Measurements from ENCODE around the gene GRM8.
"Not testable (repeated sequence)": the region's sequence is repeated elsewhere in the genome, so short reads cannot be mapped to it uniquely, and the experiment has no call there.

Gene GRM8

GRCh38 chr7:126887560-126887959 is 365.2 kb downstream of the GRM8 start:
- peak; percentile 61; the same call in 1 of the 2 replicates for TF ChIP-seq ISL1 (CRISPR knock-in tag; IDR thresholded peaks at IDR 0.05)
- ATAC-seq: not testable (repeated sequence)

DNA sequence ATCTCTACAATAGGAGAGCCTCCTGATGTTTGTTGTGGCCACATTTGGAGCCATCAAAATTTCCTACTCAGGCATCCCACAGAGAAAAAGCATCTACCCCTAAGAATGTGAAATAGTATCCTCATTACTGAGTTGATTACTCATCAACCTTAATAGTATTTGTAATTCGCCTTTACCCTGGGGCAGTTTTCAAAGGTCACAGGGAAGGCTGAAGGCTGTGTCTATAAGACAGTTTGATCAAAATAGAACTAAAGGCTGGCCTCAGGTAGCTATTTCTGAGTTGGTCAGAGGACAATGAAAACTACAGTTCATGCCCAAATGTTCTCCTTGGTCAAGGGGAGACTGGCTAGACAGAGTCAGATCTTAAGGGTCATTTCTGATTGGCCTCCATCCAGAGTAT is 370.0 kb downstream of the GRM8 start:
- ATAC-seq: not testable (repeated sequence)
- TF ChIP-seq ISL1 (CRISPR knock-in tag; IDR thresholded peaks at IDR 0.05): 0 out of 2 replicates have a peak, but pooled peaks have one; percentile 16

DNA sequence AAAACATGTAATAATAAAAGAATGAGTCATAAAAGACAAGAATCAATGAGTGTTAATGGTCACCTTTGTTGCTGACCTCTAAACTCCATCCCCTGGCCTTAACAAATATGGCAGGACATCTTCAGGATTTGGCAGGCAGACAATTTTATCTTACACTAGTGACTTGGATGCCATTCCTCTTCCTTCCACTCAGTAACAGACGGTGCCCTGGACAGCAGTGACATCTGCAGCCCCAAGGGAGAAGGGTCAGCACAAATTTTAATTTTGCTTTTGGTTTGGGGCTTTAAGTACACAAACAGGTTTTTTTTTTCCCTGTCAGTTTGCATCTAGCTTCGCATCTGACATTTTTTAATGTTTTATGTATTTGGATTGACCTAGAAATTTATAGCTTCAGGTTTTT is 370.8 kb downstream of the GRM8 start:
- not testable (repeated sequence) for ATAC-seq

DNA sequence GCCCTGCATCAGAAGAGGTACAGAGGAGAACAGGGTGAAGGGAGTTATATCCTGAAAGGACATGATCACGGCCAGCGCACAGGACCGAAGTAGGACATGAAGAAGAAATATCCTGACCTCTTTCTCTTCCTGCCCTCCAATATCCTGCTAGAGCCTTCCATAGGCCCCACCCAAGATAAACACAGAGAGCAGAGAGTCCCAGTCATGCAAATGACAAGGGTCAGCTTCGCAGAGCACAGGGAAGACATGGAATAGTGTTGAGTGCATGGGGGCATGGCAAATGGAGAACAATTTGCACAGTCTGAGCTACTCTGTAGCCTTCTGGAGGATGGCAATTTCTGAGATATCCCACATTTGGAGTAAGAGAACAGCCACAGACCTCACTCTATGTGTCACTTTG is 371.4 kb downstream of the GRM8 start:
- no peak for ATAC-seq
- TF ChIP-seq ZNF70 (CRISPR knock-in tag; IDR thresholded peaks at IDR 0.05) (no peak), POU6F1 (CRISPR knock-in tag; IDR thresholded peaks at IDR 0.05; ENCODE audit: borderline replicate concordance, low read depth) (no peak), ZC3H10 (CRISPR knock-in tag; IDR thresholded peaks at IDR 0.05) (no peak), PPARA (CRISPR knock-in tag; IDR thresholded peaks at IDR 0.05; ENCODE audit: borderline replicate concordance) (no peak), TCF4 (CRISPR knock-in tag; IDR thresholded peaks at IDR 0.05; ENCODE audit: borderline replicate concordance) (no peak), ZFP3 (CRISPR knock-in tag; IDR thresholded peaks at IDR 0.05) (no peak), OSR1 (CRISPR knock-in tag; IDR thresholded peaks at IDR 0.05) (no peak), CREB5 (CRISPR knock-in tag; IDR thresholded peaks at IDR 0.05; ENCODE audit: low read depth) (no peak), ZNF565 (CRISPR knock-in tag; conservative IDR thresholded peaks at IDR 0.05; ENCODE audit: low read depth) (no peak), BACH2 (CRISPR knock-in tag; IDR thresholded peaks at IDR 0.05; ENCODE audit: borderline replicate concordance) (no peak), ESRRG (CRISPR knock-in tag; IDR thresholded peaks at IDR 0.05) (no peak), GLIS3 (CRISPR knock-in tag; IDR thresholded peaks at IDR 0.05) (no peak), SNAI2 (CRISPR knock-in tag; IDR thresholded peaks at IDR 0.05) (no peak), CSRNP3 (CRISPR knock-in tag; IDR thresholded peaks at IDR 0.05) (no peak), PATZ1 (CRISPR knock-in tag; IDR thresholded peaks at IDR 0.05; ENCODE audit: borderline replicate concordance) (no peak), RARB (CRISPR knock-in tag; IDR thresholded peaks at IDR 0.05) (no peak), ISL1 (CRISPR knock-in tag; IDR thresholded peaks at IDR 0.05) (no peak), CSDC2 (CRISPR knock-in tag; IDR thresholded peaks at IDR 0.05) (no peak)
- TF ChIP-seq, protein P1, sequence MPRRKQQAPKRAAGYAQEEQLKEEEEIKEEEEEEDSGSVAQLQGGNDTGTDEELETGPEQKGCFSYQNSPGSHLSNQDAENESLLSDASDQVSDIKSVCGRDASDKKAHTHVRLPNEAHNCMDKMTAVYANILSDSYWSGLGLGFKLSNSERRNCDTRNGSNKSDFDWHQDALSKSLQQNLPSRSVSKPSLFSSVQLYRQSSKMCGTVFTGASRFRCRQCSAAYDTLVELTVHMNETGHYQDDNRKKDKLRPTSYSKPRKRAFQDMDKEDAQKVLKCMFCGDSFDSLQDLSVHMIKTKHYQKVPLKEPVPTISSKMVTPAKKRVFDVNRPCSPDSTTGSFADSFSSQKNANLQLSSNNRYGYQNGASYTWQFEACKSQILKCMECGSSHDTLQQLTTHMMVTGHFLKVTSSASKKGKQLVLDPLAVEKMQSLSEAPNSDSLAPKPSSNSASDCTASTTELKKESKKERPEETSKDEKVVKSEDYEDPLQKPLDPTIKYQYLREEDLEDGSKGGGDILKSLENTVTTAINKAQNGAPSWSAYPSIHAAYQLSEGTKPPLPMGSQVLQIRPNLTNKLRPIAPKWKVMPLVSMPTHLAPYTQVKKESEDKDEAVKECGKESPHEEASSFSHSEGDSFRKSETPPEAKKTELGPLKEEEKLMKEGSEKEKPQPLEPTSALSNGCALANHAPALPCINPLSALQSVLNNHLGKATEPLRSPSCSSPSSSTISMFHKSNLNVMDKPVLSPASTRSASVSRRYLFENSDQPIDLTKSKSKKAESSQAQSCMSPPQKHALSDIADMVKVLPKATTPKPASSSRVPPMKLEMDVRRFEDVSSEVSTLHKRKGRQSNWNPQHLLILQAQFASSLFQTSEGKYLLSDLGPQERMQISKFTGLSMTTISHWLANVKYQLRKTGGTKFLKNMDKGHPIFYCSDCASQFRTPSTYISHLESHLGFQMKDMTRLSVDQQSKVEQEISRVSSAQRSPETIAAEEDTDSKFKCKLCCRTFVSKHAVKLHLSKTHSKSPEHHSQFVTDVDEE (CRISPR knock-in tag; IDR thresholded peaks at IDR 0.05): no peak

DNA sequence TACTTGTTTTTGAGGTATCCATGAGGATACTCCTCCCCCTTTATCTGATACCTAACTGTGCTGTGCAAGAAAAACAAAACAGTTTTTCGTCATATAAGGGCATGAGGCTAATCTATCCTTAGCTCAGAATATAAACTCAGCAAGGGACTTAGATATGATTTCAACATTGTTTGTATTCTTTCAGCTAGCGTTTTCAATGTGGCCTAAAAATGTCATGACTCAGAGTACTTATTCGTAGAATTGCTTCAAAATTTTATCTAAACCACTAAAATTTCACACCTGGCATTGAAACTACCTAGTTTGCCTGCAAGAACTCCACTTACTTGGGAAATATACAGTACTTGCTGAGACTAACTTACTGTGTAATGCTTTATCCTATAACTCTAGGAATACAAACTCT is 376.2 kb downstream of the GRM8 start:
- not testable (repeated sequence) for ATAC-seq
